RWPE1 (cell line): ENCODE data around the gene PNMA8C.

Source experiments
- CTCF ChIA-PET: fragments of 350-600 bp; sonication (Branson Sonifier 250); formaldehyde crosslinking; extraction: SDS; loops from one replicate; lab custom pipeline; 2021; lab: Yijun Ruan, JAX
- POLR2A ChIA-PET: fragments of 400-600 bp; formaldehyde crosslinking; extraction: SDS; loops from one replicate; lab custom pipeline; 2020; ENCODE audit warnings: antibody characterized with exemption; ENCODE audit not compliant: low non-redundant PET; lab: Yijun Ruan, JAX
- DNase-seq: peaks from one replicate; pipeline ENCODE4 v3.0.0; 2012; ENCODE audit warnings: low spot score
- H3K27ac ChIP-seq: fragments of 450-650 bp; 2 replicates; pipeline ENCODE4 v1.5.1; 2017
- CTCF ChIP-seq: fragments of 450-650 bp; conservative IDR thresholded peaks from 2 replicates; pipeline ENCODE4 v1.5.1; 2017; ENCODE audit warnings: low read depth, mild to moderate bottlenecking

Gene PNMA8C

DNA sequence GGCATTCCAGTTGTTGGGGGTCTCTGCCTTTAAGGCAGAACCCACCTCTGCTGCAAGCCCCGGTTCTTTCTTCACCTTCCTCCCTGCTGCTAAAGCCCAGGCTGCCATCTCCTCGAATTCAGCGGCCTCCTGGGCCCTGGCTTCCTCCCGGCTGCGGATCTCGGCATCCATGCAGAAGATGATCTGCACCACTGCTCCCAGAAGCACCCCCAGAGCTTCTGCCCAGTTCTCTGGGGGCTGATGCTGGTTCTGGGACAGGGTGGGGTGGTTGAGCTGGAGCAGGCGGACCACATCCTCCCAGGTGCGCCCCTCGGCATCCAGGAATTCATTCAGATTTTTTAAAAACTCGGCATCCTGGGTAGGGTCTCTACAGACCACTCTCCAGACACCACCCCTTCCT is 41.6 kb upstream of the PNMA8C start:
- DNase-seq = no peak
- POLR2A ChIA-PET = interaction anchor here (0.5 kb wide), 1 partner anchor 97 kb away, joined by 3 read pairs; no protein-coding TSS in a partner anchor
- H3K27ac ChIP-seq = peak overlapping the region; percentile 65
- TF ChIP-seq CTCF = no peak
- CTCF ChIA-PET = interaction anchor here (0.6 kb wide), 1 partner anchor 202 kb away, joined by 3 read pairs; no protein-coding TSS in a partner anchor

DNA sequence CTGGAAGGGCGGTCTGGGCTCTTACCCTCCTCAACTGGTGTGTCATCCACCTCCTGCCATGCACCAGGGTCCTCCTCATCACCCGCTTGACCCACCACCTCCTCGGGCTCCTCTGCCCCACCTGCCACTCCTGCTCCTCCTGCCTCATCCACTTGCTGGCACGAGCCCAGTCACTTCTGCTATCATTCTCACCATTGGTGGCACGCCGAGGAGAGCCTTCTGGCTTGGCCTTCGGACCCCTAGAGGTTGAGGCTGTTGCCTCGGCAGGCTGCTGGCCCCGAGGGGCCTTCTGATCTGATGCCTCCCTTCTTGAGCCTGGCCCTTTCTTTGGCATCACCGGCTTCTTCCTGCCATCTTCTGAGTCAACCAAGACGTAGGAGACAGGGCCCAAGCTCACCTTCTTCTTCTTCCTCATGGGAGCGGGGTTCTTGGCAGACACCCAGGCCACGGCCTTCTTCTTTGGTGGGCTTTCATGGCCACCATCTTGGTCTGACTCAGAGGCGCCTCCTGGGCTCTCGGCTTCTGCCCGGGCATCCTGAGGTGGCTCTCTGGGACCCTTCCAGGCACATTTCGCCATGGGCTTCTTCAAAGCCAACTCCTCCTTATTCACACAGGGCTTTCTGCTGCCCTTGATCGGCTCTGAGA is 40.9 kb upstream of the PNMA8C start:
- TF ChIP-seq CTCF = no peak
- DNase-seq = no peak
- ChIA-PET POLR2A (no interaction called here), CTCF (interaction anchor here (0.6 kb wide), 1 partner anchor 203 kb away, joined by 3 read pairs; no protein-coding TSS in a partner anchor)
- H3K27ac ChIP-seq = peak overlapping the region; percentile 65; the same call in 1 of the 2 replicates

GRCh38 chr19:46466536-46467196 is 37.9 kb upstream of the PNMA8C start:
- TF ChIP-seq CTCF = no peak
- ChIA-PET CTCF (interaction anchor here (0.9 kb wide), 1 partner anchor 21 kb away, joined by 6 read pairs; no protein-coding TSS in a partner anchor), POLR2A (no interaction called here)
- DNase-seq = peak; percentile 70
- H3K27ac ChIP-seq = peak overlapping the region; percentile 90

- no peak for DNase-seq
- ChIA-PET CTCF (no interaction called here), POLR2A (no interaction called here)
- H3K27ac ChIP-seq = peak overlapping the region; percentile 93
- TF ChIP-seq CTCF = no peak
Measured at GRCh38 chr19:46463516-46463915, 34.8 kb upstream of the PNMA8C start.

- peak overlapping the region; percentile 93 for H3K27ac ChIP-seq
- POLR2A ChIA-PET = no interaction called here
- TF ChIP-seq CTCF = no peak
- DNase-seq = peak; percentile 81
- CTCF ChIA-PET = interaction anchor here (0.5 to 0.6 kb wide), 2 partner anchors 64 to 118 kb away, joined by 3 read pairs; no protein-coding TSS in a partner anchor
Measured at GRCh38 chr19:46461537-46461936, 32.8 kb upstream of the PNMA8C start.

DNA sequence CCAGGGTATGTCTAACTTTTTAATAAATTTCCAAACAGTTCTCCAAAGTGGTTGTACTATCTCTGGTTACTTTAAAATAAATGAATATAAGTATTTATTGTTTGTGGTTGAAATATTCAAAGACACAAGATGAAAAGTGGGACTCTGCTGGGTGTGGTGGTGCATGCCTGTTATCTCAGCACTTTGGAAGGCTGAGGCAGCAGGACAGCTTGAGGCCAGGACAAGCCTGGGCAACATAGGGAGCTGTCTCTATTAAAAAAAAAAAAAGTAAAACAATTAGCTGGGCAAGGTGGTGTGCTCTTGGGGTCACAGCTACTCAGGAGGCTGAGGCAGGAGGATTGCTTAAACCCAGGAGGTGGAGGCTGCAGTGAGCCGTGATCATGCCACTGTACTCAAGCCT is 32.2 kb upstream of the PNMA8C start:
- no peak for TF ChIP-seq CTCF
- no peak for DNase-seq
- peak overlapping the region; percentile 93 for H3K27ac ChIP-seq
- ChIA-PET POLR2A (no interaction called here), CTCF (interaction anchor here (0.5 to 0.6 kb wide), 2 partner anchors 20 to 64 kb away, joined by 3 read pairs; no protein-coding TSS in a partner anchor)
